ENCODE data around the gene C12orf57. TPM values are rescaled to one million over a fixed set of nuclear protein-coding genes. Genes with fewer than 3 reads are reported as not detected.

C12orf57 gene, protein sequence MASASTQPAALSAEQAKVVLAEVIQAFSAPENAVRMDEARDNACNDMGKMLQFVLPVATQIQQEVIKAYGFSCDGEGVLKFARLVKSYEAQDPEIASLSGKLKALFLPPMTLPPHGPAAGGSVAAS
- total RNA-seq: 100 to 1,000 TPM; 305 to 311 TPM
- 354 TPM for polyA plus RNA-seq (2013, experiment 1 of 2)
- 304 TPM for polyA plus RNA-seq (2013, experiment 2 of 2)
- total RNA-seq: 32.5 to 222 (median 93.6) reads per million in 172 experiments

DNA sequence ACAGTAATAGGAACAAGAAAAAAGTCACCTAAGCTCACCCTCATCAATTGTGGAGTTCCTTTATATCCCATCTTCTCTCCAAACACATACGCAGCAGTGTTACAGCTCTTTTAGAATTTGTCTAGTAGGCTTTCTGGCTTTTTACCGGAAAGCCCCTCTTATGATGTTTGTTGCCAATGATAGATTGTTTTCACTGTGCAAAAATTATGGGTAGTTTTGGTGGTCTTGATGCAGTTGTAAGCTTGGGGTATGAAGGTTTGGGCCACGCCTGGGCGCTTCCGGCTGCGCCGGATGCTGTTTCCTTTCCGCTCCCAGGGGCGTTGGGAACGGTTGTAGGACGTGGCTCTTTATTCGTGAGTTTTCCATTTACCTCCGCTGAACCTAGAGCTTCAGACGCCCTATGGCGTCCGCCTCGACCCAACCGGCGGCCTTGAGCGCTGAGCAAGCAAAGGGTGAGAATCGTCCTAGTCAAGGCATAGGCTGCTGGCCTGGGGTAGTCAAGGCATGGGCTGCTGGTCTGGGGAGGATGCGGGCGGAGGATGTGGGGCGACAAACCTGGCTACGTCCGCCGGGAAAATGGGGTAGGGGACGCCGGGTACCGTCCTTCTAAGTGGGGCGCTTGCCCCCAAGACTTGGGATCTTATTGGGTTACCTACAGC, at the start of gene C12orf57, which contains the start of gene RNU7-1:
Gene C12orf57 (plus strand): TSS at position 301 of the 659 bp plus-strand sequence. CDS start 100 bp downstream, at position 401.
Gene RNU7-1 (plus strand): TSS at position 95 of the 659 bp plus-strand sequence.
- ChIA-PET POLR2A (interaction anchor here (0.6 to 11.6 kb wide), 40 partner anchors 9 to 1027 kb away, joined by 3 to 963 read pairs (median 7); partner anchors contain the start of genes ATN1, C1RL, CD4 and CDCA3), CTCF (interaction anchor here (0.9 to 10.8 kb wide), 14 partner anchors 17 to 246 kb away, joined by 3 to 324 read pairs (median 8); partner anchors contain the start of genes C1RL, CDCA3, ENO2 and LPCAT3)
- Histone ChIP-seq H3K4me3 (ENCODE audit: low read length) (peak within 1 kb of the TSS; percentile 65), H3K36me3 (ENCODE audit: insufficient read depth, low read length) (peaks cover 17% of the 10 kb centered on the region), H3K4me1 (ENCODE audit: insufficient read depth, low read length) (peaks cover 68% of the 10 kb centered on the region), H3K27me3 (ENCODE audit: control insufficient read depth in 1 of 2, insufficient read depth in 2 of 2, low read length in 2 of 2) (no peaks in the 10 kb centered on the region), H3K9me3 (ENCODE audit: control insufficient read depth in 1 of 2, insufficient read depth in 1 of 2, low read length in 2 of 2) (no peaks in the 10 kb centered on the region), H3K27ac (ENCODE audit: low read depth in 1 of 2, low read length in 2 of 2) (peak within 1 kb of the TSS; percentile 96 to 98)
- Mint-ChIP-seq H3K4me3 (peak within 1 kb of the TSS; percentile 97), H3K4me1 (ENCODE audit: low read depth) (peaks cover 70% of the 10 kb centered on the region), H3K9me3 (no peaks in the 10 kb centered on the region), H3K27ac (peak within 1 kb of the TSS; percentile 97), H3K27me3 (no peaks in the 10 kb centered on the region), H3K36me3 (ENCODE audit: low read depth) (peaks cover 19% of the 10 kb centered on the region)
- ATAC-seq (ENCODE audit: poor library complexity): peak; percentile 62
- peak in 13 of 14 experiments; percentile 43 to 93 (median 63) for DNase-seq
- intact Hi-C loops (cut with DNase I, micrococcal nuclease): loop anchor here (1.0 to 5.0 kb wide), 7 partner anchors 8 to 77 kb away; partner anchors contain the start of genes EMG1 (in 1 of the 2), LPCAT3 (in 1 of the 2), PHB2 (in 1 of the 2) and TPI1 (in 1 of the 2)
- TF ChIP-seq, protein P1, sequence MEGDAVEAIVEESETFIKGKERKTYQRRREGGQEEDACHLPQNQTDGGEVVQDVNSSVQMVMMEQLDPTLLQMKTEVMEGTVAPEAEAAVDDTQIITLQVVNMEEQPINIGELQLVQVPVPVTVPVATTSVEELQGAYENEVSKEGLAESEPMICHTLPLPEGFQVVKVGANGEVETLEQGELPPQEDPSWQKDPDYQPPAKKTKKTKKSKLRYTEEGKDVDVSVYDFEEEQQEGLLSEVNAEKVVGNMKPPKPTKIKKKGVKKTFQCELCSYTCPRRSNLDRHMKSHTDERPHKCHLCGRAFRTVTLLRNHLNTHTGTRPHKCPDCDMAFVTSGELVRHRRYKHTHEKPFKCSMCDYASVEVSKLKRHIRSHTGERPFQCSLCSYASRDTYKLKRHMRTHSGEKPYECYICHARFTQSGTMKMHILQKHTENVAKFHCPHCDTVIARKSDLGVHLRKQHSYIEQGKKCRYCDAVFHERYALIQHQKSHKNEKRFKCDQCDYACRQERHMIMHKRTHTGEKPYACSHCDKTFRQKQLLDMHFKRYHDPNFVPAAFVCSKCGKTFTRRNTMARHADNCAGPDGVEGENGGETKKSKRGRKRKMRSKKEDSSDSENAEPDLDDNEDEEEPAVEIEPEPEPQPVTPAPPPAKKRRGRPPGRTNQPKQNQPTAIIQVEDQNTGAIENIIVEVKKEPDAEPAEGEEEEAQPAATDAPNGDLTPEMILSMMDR (IDR thresholded peaks at IDR 0.05): no peak

DNA sequence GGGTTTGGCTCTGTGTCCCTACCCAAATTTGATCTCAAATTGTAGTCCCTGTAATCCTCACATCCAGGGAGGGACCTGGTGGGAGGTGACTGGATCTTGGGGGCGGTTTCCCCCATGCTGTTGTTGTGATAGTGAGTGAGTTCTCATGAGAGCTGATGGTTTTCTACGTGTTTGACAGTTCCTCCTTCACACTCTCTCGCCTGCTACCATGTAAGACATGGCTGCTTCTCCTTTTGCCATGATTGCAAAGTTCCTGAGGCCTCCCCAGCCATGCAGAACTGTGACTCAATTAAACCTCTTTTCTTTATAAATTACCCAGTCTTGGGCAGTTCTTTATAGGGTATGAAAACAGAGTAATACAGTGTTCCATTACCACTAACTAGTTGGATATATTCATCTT, 49.5 kb upstream of the C12orf57 start:
- no peak overlapping the region for H3K27ac Mint-ChIP-seq
- no peaks in the 10 kb centered on the region for H3K9me3 Mint-ChIP-seq
- Histone ChIP-seq H3K9me3 (ENCODE audit: control insufficient read depth in 1 of 2, insufficient read depth in 1 of 2, low read length in 2 of 2) (no peaks in the 10 kb centered on the region), H3K27me3 (ENCODE audit: control insufficient read depth in 1 of 2, insufficient read depth in 2 of 2, low read length in 2 of 2) (no peaks in the 10 kb centered on the region), H3K4me1 (ENCODE audit: insufficient read depth, low read length) (peaks cover 18% of the 10 kb centered on the region), H3K36me3 (ENCODE audit: insufficient read depth, low read length) (no peaks in the 10 kb centered on the region), H3K4me3 (ENCODE audit: low read length) (no peak overlapping the region), H3K27ac (ENCODE audit: low read depth in 1 of 2, low read length in 2 of 2) (no peak overlapping the region)
- TF ChIP-seq, protein P1 (IDR thresholded peaks at IDR 0.05): no peak
- H3K4me1 Mint-ChIP-seq (ENCODE audit: low read depth): peaks cover 13% of the 10 kb centered on the region
- ChIA-PET POLR2A (no interaction called here), CTCF (interaction anchor here (1.5 kb wide), 1 partner anchor 22 kb away, joined by 7 read pairs; the partner anchor contains the start of gene SPSB2)
- H3K36me3 Mint-ChIP-seq (ENCODE audit: low read depth): no peaks in the 10 kb centered on the region
- DNase-seq: no peak
- H3K27me3 Mint-ChIP-seq: no peaks in the 10 kb centered on the region
- H3K4me3 Mint-ChIP-seq: no peak overlapping the region
- no peak for ATAC-seq (ENCODE audit: poor library complexity)
- intact Hi-C loops (cut with DNase I, micrococcal nuclease): loop anchor here in 1 of 2 experiments (5.0 kb wide), 1 partner anchor 42 kb away; the partner anchor contains the start of genes CDCA3 and USP5

DNA sequence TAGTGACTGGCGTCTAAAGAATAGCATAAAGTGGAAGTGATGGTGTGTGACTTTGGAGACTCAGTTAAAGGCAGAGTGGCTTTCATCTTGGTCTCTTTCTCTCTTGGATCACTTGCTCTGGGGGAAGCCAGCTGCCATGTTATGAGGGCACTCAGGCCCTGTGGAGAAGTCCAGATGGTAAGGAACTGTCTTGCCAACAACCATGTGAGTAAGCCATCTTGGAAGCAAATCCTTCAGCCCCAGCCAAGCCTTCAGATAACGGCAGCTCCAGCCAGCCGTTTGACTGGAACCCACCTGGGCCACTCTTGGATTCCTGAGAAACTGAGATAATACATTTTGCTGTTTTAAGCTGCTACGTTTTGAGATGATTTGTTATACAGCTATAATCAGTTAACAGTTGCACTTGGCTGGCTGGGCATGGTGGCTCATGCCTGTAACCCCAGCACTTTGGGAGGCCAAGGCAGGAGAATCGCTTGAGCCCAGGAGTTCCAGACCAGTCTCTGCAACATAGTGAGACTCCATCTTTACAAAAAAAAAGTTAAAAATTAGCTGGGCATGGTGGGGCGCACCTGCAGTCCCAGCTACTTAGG, 46.9 kb upstream of the C12orf57 start:
- Histone ChIP-seq H3K27me3 (ENCODE audit: control insufficient read depth in 1 of 2, insufficient read depth in 2 of 2, low read length in 2 of 2) (no peaks in the 10 kb centered on the region), H3K36me3 (ENCODE audit: insufficient read depth, low read length) (no peaks in the 10 kb centered on the region), H3K4me1 (ENCODE audit: insufficient read depth, low read length) (peaks cover 5% of the 10 kb centered on the region), H3K27ac (ENCODE audit: low read depth in 1 of 2, low read length in 2 of 2) (no peak overlapping the region), H3K9me3 (ENCODE audit: control insufficient read depth in 1 of 2, insufficient read depth in 1 of 2, low read length in 2 of 2) (no peaks in the 10 kb centered on the region), H3K4me3 (ENCODE audit: low read length) (no peak overlapping the region)
- no peaks in the 10 kb centered on the region for H3K9me3 Mint-ChIP-seq
- ATAC-seq (ENCODE audit: poor library complexity) (no peak), DNase-seq (no peak)
- no peaks in the 10 kb centered on the region for H3K27me3 Mint-ChIP-seq
- POLR2A ChIA-PET: no interaction called here
- H3K36me3 Mint-ChIP-seq (ENCODE audit: low read depth): no peaks in the 10 kb centered on the region
- intact Hi-C loops (cut with DNase I, micrococcal nuclease): no loop called here
- H3K27ac Mint-ChIP-seq: no peak overlapping the region
- no peak overlapping the region for H3K4me3 Mint-ChIP-seq
- CTCF ChIA-PET: no interaction called here
- TF ChIP-seq, protein P1 (IDR thresholded peaks at IDR 0.05): no peak
- no peaks in the 10 kb centered on the region for H3K4me1 Mint-ChIP-seq (ENCODE audit: low read depth)

All from CD4-positive, alpha-beta T cell (primary cell).